ENCODE data around the gene ACOX3. TPM values are rescaled to one million over a fixed set of nuclear protein-coding genes. Genes with fewer than 3 reads are reported as not detected.

Gene ACOX3
- total and polyA plus RNA-seq, 10 of the 15 experiments (the other 5 are each of a cell fraction or from before 2014, with no cell fraction given): 2.0 to 24.5 (median 14.0) TPM

- BruUV-seq (replicated peaks): no TSS peak
- no peaks in the 10 kb centered on the region for H3K9me3 ChIP-seq (replicated peaks; ENCODE audit: control insufficient read depth, insufficient read depth, low read length)
- H3K9ac ChIP-seq (ENCODE audit: control insufficient read depth, insufficient read depth, low read length): no peak overlapping the region
- no peak for DNase-seq (ENCODE audit: low read depth, low spot score)
- intact Hi-C loops (cut with micrococcal nuclease; ENCODE audit: unreplicated experiment) (loop anchor here (1.0 to 10.0 kb wide), 3 partner anchors 79 to 162 kb away; no protein-coding TSS in a partner anchor), in situ Hi-C loops (cut with MboI) (loop anchor here (5.0 kb wide), 1 partner anchor 162 kb away; no protein-coding TSS in a partner anchor)
- no peak overlapping the region for H3K4me2 ChIP-seq (ENCODE audit: control insufficient read depth, insufficient read depth)
- no peaks in the 10 kb centered on the region for H3K27me3 ChIP-seq (replicated peaks in 1 of 2; ENCODE audit: control insufficient read depth in 2 of 2, insufficient read depth in 2 of 2, low read length in 1 of 2)
- WGBS (ENCODE audit: insufficient coverage, insufficient replicate concordance, low lambda C conversion rate, missing lambda C conversion rate): 91% methylated on average over 13 of the region's 13 CpGs
- H3K4me3 ChIP-seq: no peak overlapping the region
- no peak overlapping the region for H2AFZ ChIP-seq (ENCODE audit: control insufficient read depth, low read depth, low read length)
- no peak for FAIRE-seq
- CTCF ChIA-PET: interaction anchor here (0.6 to 3.7 kb wide), 9 partner anchors 11 to 231 kb away, joined by 3 to 24 read pairs (median 8); no protein-coding TSS in a partner anchor
- no peaks in the 10 kb centered on the region for H3K79me2 ChIP-seq (ENCODE audit: control insufficient read depth, insufficient read depth, low read length)
- no peak overlapping the region for H3K27ac ChIP-seq (ENCODE audit: control insufficient read depth, insufficient read depth)
- peaks cover 0 to 11% of the 10 kb centered on the region in 2 experiments; a peak in 3 of 4 replicates for H3K36me3 ChIP-seq (ENCODE audit: control insufficient read depth in 2 of 2, insufficient read depth in 2 of 2, low read length in 1 of 2)
- RAD21 ChIA-PET (ENCODE audit: unreplicated experiment): interaction anchor here (2.0 to 2.1 kb wide), 2 partner anchors 162 to 227 kb away, joined by 9 to 10 read pairs; no protein-coding TSS in a partner anchor
- SMC1A ChIA-PET (ENCODE audit: uncharacterized antibody, unreplicated experiment): interaction anchor here (1.1 to 2.5 kb wide), 3 partner anchors 137 to 227 kb away, joined by 5 to 22 read pairs (median 6); no protein-coding TSS in a partner anchor
- H4K20me1 ChIP-seq (ENCODE audit: control insufficient read depth, insufficient read depth): no peaks in the 10 kb centered on the region
- POLR2A ChIA-PET: no interaction called here
- TF ChIP-seq HDAC6 (IDR thresholded peaks at IDR 0.05; ENCODE audit: unreplicated experiment) (no peak), BMI1 (IDR thresholded peaks at IDR 0.05; ENCODE audit: borderline replicate concordance) (no peak), POLR2AphosphoS5 (IDR thresholded peaks at IDR 0.05; ENCODE audit: low read length) (no peak), E2F4 (IDR thresholded peaks at IDR 0.05; ENCODE audit: low read depth, low read length) (no peak), USF2 (IDR thresholded peaks at IDR 0.05; ENCODE audit: borderline replicate concordance, low read depth, low read length) (no peak), BACH1 (IDR thresholded peaks at IDR 0.05; ENCODE audit: borderline replicate concordance) (no peak), FOXM1 (IDR thresholded peaks at IDR 0.05; ENCODE audit: low read depth, low read length) (no peak)
- H3K4me1 ChIP-seq (ENCODE audit: control insufficient read depth, insufficient read depth, low read length): no peaks in the 10 kb centered on the region
- ATAC-seq: no peak
Observed at GRCh38 chr4:8403976-8404375, 36.5 kb downstream of the ACOX3 start.
